ENCODE measurements around the gene NRCAM.

GRCh38 chr7:108488768-108489538 is 32.7 kb upstream of the NRCAM start:
- TF ChIP-seq, protein P1, sequence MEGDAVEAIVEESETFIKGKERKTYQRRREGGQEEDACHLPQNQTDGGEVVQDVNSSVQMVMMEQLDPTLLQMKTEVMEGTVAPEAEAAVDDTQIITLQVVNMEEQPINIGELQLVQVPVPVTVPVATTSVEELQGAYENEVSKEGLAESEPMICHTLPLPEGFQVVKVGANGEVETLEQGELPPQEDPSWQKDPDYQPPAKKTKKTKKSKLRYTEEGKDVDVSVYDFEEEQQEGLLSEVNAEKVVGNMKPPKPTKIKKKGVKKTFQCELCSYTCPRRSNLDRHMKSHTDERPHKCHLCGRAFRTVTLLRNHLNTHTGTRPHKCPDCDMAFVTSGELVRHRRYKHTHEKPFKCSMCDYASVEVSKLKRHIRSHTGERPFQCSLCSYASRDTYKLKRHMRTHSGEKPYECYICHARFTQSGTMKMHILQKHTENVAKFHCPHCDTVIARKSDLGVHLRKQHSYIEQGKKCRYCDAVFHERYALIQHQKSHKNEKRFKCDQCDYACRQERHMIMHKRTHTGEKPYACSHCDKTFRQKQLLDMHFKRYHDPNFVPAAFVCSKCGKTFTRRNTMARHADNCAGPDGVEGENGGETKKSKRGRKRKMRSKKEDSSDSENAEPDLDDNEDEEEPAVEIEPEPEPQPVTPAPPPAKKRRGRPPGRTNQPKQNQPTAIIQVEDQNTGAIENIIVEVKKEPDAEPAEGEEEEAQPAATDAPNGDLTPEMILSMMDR (IDR thresholded peaks at IDR 0.05; ENCODE audit: low read depth, low read length): 0 out of 2 replicates have a peak, but pooled peaks have one; percentile 16
- TF ChIP-seq EZH2phosphoT487 (IDR thresholded peaks at IDR 0.05; ENCODE audit: low read depth): no peak

Data from OCI-LY3 (cell line).